ENCODE results near the gene KNTC1. TPM values are rescaled to one million over a fixed set of nuclear protein-coding genes. Genes with fewer than 3 reads are reported as not detected.

Gene KNTC1
- total and polyA plus RNA-seq, 2 of the 13 experiments (the other 11 are each of a cell fraction or from before 2014, with no cell fraction given): 45.1 to 57.6 TPM

- Histone ChIP-seq H4K20me1 (ENCODE audit: insufficient read depth, low read length) (no peaks in the 10 kb centered on the region), H3K79me2 (ENCODE audit: insufficient read depth, low read length) (no peaks in the 10 kb centered on the region), H3K4me1 (ENCODE audit: insufficient read depth, low read length) (peaks cover 7% of the 10 kb centered on the region), H3K9me3 (ENCODE audit: low read length) (no peaks in the 10 kb centered on the region), H3K36me3 (replicated peaks in 1 of 2; ENCODE audit: control insufficient read depth in 1 of 2, insufficient read depth in 2 of 2, low read length in 2 of 2) (no peaks in the 10 kb centered on the region), H3K27ac (ENCODE audit: extremely low read length, insufficient read depth, low read length) (no peak overlapping the region), H3K9ac (ENCODE audit: insufficient read depth, low read depth, low read length) (no peak overlapping the region), H3K4me3 (replicated peaks in 1 of 3; ENCODE audit: insufficient read depth in 1 of 3, low read depth in 2 of 3, low read length in 3 of 3) (no peak overlapping the region), H3K27me3 (ENCODE audit: control insufficient read depth in 1 of 2, insufficient read depth in 2 of 2, low read length in 2 of 2) (no peaks in the 10 kb centered on the region), H3K4me2 (ENCODE audit: low read depth, low read length) (no peak overlapping the region), H2AFZ (ENCODE audit: low read length) (no peak overlapping the region)
- no TSS peak for BruUV-seq (replicated peaks)
- POLR2A ChIA-PET: no interaction called here
- no peak for TF ChIP-seq SNAI1 (CRISPR knock-in tag; IDR thresholded peaks at IDR 0.05; ENCODE audit: borderline replicate concordance)
- no peak for TF ChIP-seq MBNL3 (CRISPR knock-in tag; conservative IDR thresholded peaks at IDR 0.05)
- no peak for TF ChIP-seq HOXA9 (CRISPR knock-in tag; IDR thresholded peaks at IDR 0.05; ENCODE audit: borderline replicate concordance)
- TF ChIP-seq TGIF2 (CRISPR knock-in tag; IDR thresholded peaks at IDR 0.05): no peak
- no peak for TF ChIP-seq ZNF275 (CRISPR knock-in tag; IDR thresholded peaks at IDR 0.05; ENCODE audit: borderline replicate concordance)
- TF ChIP-seq RFX1 (IDR thresholded peaks at IDR 0.05): no peak
- TF ChIP-seq CHD2 (IDR thresholded peaks at IDR 0.05; ENCODE audit: low read depth, low read length): no peak
- no peak for TF ChIP-seq HIVEP1 (CRISPR knock-in tag; IDR thresholded peaks at IDR 0.05)
- TF ChIP-seq ZNF18 (CRISPR knock-in tag; IDR thresholded peaks at IDR 0.05; ENCODE audit: insufficient replicate concordance): no peak
- no peak for TF ChIP-seq HOMEZ (CRISPR knock-in tag; IDR thresholded peaks at IDR 0.05; ENCODE audit: low read depth)
- no peak for TF ChIP-seq ZNF33A (CRISPR knock-in tag; IDR thresholded peaks at IDR 0.05; ENCODE audit: borderline replicate concordance)
- no peak for TF ChIP-seq TCF7 (IDR thresholded peaks at IDR 0.05; ENCODE audit: low read depth)
- no peak for TF ChIP-seq LCORL (IDR thresholded peaks at IDR 0.05)
- TF ChIP-seq LCORL (CRISPR knock-in tag; IDR thresholded peaks at IDR 0.05): no peak
- TF ChIP-seq STAT5B (CRISPR knock-in tag; IDR thresholded peaks at IDR 0.05): no peak
- TF ChIP-seq IKZF4 (CRISPR knock-in tag; IDR thresholded peaks at IDR 0.05; ENCODE audit: borderline replicate concordance, low read depth, not compliant biosample characterization): no peak
- TF ChIP-seq IRF9 (CRISPR knock-in tag; IDR thresholded peaks at IDR 0.05; ENCODE audit: borderline replicate concordance): no peak
- no peak for TF ChIP-seq GATA4 (IDR thresholded peaks at IDR 0.05; ENCODE audit: borderline replicate concordance, low read depth)
- CTCF ChIA-PET (ENCODE audit: low intra/inter-chr PET ratio, low total read pairs): no interaction called here
- WGBS (ENCODE audit: low lambda C conversion rate): 67% methylated on average over 6 of the region's 6 CpGs
- ATAC-seq (no peak), FAIRE-seq (no peak), DNase-seq (ENCODE audit: low spot score) (no peak)
- in situ Hi-C loops (cut with HindIII; ENCODE audit: extremely low pct_ligation_motif_present, low pct_unique_long_range_greater_than_20kb): no loop called here
- intact Hi-C loops (cut with micrococcal nuclease; ENCODE audit: unreplicated experiment): no loop called here
Observed at GRCh38 chr12:122659579-122659978, 132.5 kb downstream of the KNTC1 start.

Measured in HepG2 (cell line).